ENCODE data around the gene LRRFIP2.

LRRFIP2 gene

GRCh38 chr3:37054370-37054769 lies 120.0 kb downstream of the LRRFIP2 start (continued):
- TF ChIP-seq BCL6B (tag by site-specific recombination; IDR thresholded peaks at IDR 0.05) (peak; percentile 67), ZBTB6 (tag by site-specific recombination; IDR thresholded peaks at IDR 0.05) (no peak), BCL11A (tag by site-specific recombination; IDR thresholded peaks at IDR 0.05; ENCODE audit: low read depth) (0 out of 2 replicates have a peak, but pooled peaks have one; percentile 22), ZNF629 (tag by site-specific recombination; IDR thresholded peaks at IDR 0.05) (peak; percentile 76), ZNF223 (tag by site-specific recombination; IDR thresholded peaks at IDR 0.05) (no peak), SCRT2 (tag by site-specific recombination; IDR thresholded peaks at IDR 0.05) (peak; percentile 44), OSR2 (tag by site-specific recombination; IDR thresholded peaks at IDR 0.05) (peak; percentile 85), ZNF548 (tag by site-specific recombination; IDR thresholded peaks at IDR 0.05) (no peak), ZEB2 (tag by site-specific recombination; IDR thresholded peaks at IDR 0.05) (peak; percentile 64; the same call in 1 of the 2 replicates), KLF8 (tag by site-specific recombination; IDR thresholded peaks at IDR 0.05) (0 out of 2 replicates have a peak, but pooled peaks have one; percentile 19), ZNF621 (tag by site-specific recombination; IDR thresholded peaks at IDR 0.05) (no peak), ZNF692 (tag by site-specific recombination; IDR thresholded peaks at IDR 0.05) (0 out of 2 replicates have a peak, but pooled peaks have one; percentile 16), ZBTB44 (tag by site-specific recombination; IDR thresholded peaks at IDR 0.05) (0 out of 2 replicates have a peak, but pooled peaks have one; percentile 22), TSHZ1 (tag by site-specific recombination; IDR thresholded peaks at IDR 0.05; ENCODE audit: borderline replicate concordance) (0 out of 2 replicates have a peak, but pooled peaks have one; percentile 58), ZNF292 (tag by site-specific recombination; IDR thresholded peaks at IDR 0.05; ENCODE audit: borderline replicate concordance, low read depth) (no peak), SP7 (tag by site-specific recombination; IDR thresholded peaks at IDR 0.05) (peak; percentile 32; the same call in 1 of the 2 replicates), KLF10 (tag by site-specific recombination; IDR thresholded peaks at IDR 0.05) (peak; percentile 69), PRDM6 (tag by site-specific recombination; IDR thresholded peaks at IDR 0.05) (peak; percentile 74), ZNF366 (tag by site-specific recombination; conservative IDR thresholded peaks at IDR 0.05) (peak; percentile 73), HIC1 (tag by site-specific recombination; IDR thresholded peaks at IDR 0.05) (peak; percentile 51; the same call in 1 of the 2 replicates), ZNF473 (tag by site-specific recombination; IDR thresholded peaks at IDR 0.05) (no peak), ZNF184 (tag by site-specific recombination; IDR thresholded peaks at IDR 0.05) (peak; percentile 20; the same call in 1 of the 2 replicates), ZXDB (tag by site-specific recombination; IDR thresholded peaks at IDR 0.05) (0 out of 2 replicates have a peak, but pooled peaks have one; percentile 23), ZNF639 (tag by site-specific recombination; IDR thresholded peaks at IDR 0.05) (0 out of 2 replicates have a peak, but pooled peaks have one; percentile 49)

Measured in HEK293 (cell line).